ENCODE measurements around the gene EPB41L4B. TPM values are rescaled to one million over a fixed set of nuclear protein-coding genes. Genes with fewer than 3 reads are reported as not detected.
A peak's percentile ranks its signal among the peaks of the same experiment; 100 is the strongest.

Gene EPB41L4B
- total RNA-seq, 2 donors from 2014 or later = 13.3 to 15.1 TPM

GRCh38 chr9:109242014-109242413, 78.8 kb downstream of the EPB41L4B start:
- Histone ChIP-seq H3K4me1 (replicated peaks) (peaks cover 7% of the 10 kb centered on the region), H3K27me3 (replicated peaks; ENCODE audit: insufficient read depth) (no peaks in the 10 kb centered on the region), H3K4me3 (no peak overlapping the region), H3K9me3 (no peaks in the 10 kb centered on the region), H3K36me3 (no peaks in the 10 kb centered on the region), H3K27ac (no peak overlapping the region)
- no peak for TF ChIP-seq CTCF (IDR thresholded peaks at IDR 0.05)
- no peak for TF ChIP-seq POLR2A (IDR thresholded peaks at IDR 0.05)
- no peak for TF ChIP-seq POLR2AphosphoS5 (IDR thresholded peaks at IDR 0.05)
- DNase-seq (ENCODE audit: low spot score) = no peak
- 63% methylated on average over 2 of the region's 2 CpGs for WGBS
- intact Hi-C loops (cut with DNase I) = loop anchor here (5.0 to 10.0 kb wide), 2 partner anchors 80 to 233 kb away; partner anchors contain the start of gene EPB41L4B

- TF ChIP-seq POLR2A (IDR thresholded peaks at IDR 0.05) = no peak
- no peak for TF ChIP-seq CTCF (IDR thresholded peaks at IDR 0.05)
- peak; percentile 53 for TF ChIP-seq POLR2AphosphoS5 (IDR thresholded peaks at IDR 0.05)
- no peak overlapping the region for H3K27ac ChIP-seq
- no peaks in the 10 kb centered on the region for H3K27me3 ChIP-seq (replicated peaks; ENCODE audit: insufficient read depth)
- H3K4me3 ChIP-seq = no peak overlapping the region
- H3K36me3 ChIP-seq = no peaks in the 10 kb centered on the region
- H3K4me1 ChIP-seq (replicated peaks) = peaks cover 7% of the 10 kb centered on the region
- WGBS = 63% methylated on average over 3 of the region's 3 CpGs
- H3K9me3 ChIP-seq = no peaks in the 10 kb centered on the region
- no peak for DNase-seq (ENCODE audit: low spot score)
- intact Hi-C loops (cut with DNase I) = loop anchor here (5.0 to 10.0 kb wide), 2 partner anchors 81 to 234 kb away; partner anchors contain the start of gene EPB41L4B
These were observed 79.7 kb downstream of the EPB41L4B start for GRCh38 chr9:109241207-109241606.

GRCh38 chr9:109239240-109239639, 81.6 kb downstream of the EPB41L4B start:
- 95% methylated on average over 3 of the region's 3 CpGs for WGBS
- Histone ChIP-seq H3K27ac (no peak overlapping the region), H3K36me3 (no peaks in the 10 kb centered on the region), H3K4me3 (no peak overlapping the region), H3K4me1 (replicated peaks) (peaks cover 7% of the 10 kb centered on the region), H3K27me3 (replicated peaks; ENCODE audit: insufficient read depth) (no peaks in the 10 kb centered on the region), H3K9me3 (no peaks in the 10 kb centered on the region)
- DNase-seq (ENCODE audit: low spot score) = no peak
- TF ChIP-seq CTCF (IDR thresholded peaks at IDR 0.05) (no peak), POLR2AphosphoS5 (IDR thresholded peaks at IDR 0.05) (no peak), POLR2A (IDR thresholded peaks at IDR 0.05) (no peak)
- intact Hi-C loops (cut with DNase I) = no loop called here

GRCh38 chr9:109238655-109239054, 82.2 kb downstream of the EPB41L4B start:
- H3K4me3 ChIP-seq = no peak overlapping the region
- WGBS = 87% methylated on average over 3 of the region's 3 CpGs
- no peak for DNase-seq (ENCODE audit: low spot score)
- H3K27me3 ChIP-seq (replicated peaks; ENCODE audit: insufficient read depth) = no peaks in the 10 kb centered on the region
- peaks cover 7% of the 10 kb centered on the region for H3K4me1 ChIP-seq (replicated peaks)
- no peak overlapping the region for H3K27ac ChIP-seq
- no peaks in the 10 kb centered on the region for H3K36me3 ChIP-seq
- TF ChIP-seq CTCF (IDR thresholded peaks at IDR 0.05) (no peak), POLR2AphosphoS5 (IDR thresholded peaks at IDR 0.05) (no peak), POLR2A (IDR thresholded peaks at IDR 0.05) (no peak)
- H3K9me3 ChIP-seq = no peaks in the 10 kb centered on the region
- intact Hi-C loops (cut with DNase I) = no loop called here

- no peak for TF ChIP-seq POLR2A (IDR thresholded peaks at IDR 0.05)
- TF ChIP-seq CTCF (IDR thresholded peaks at IDR 0.05) = no peak
- no peak for TF ChIP-seq POLR2AphosphoS5 (IDR thresholded peaks at IDR 0.05)
These were observed 82.7 kb downstream of the EPB41L4B start for GRCh38 chr9:109238125-109238524.

More at GRCh38 chr9:109238125-109238524, 82.7 kb downstream of the EPB41L4B start:
- Histone ChIP-seq H3K4me3 (no peak overlapping the region), H3K36me3 (no peaks in the 10 kb centered on the region), H3K9me3 (no peaks in the 10 kb centered on the region), H3K4me1 (replicated peaks) (peaks cover 7% of the 10 kb centered on the region), H3K27me3 (replicated peaks; ENCODE audit: insufficient read depth) (no peaks in the 10 kb centered on the region), H3K27ac (no peak overlapping the region)
- WGBS = 94% methylated on average over 4 of the region's 4 CpGs
- no peak for DNase-seq (ENCODE audit: low spot score)
- intact Hi-C loops (cut with DNase I) = no loop called here
